MM.1S (cell line): Measurements from ENCODE around the gene ELOVL1.

Source experiments
- DNase-seq: peaks from one replicate; pipeline ENCODE4 v3.0.0-alpha.2; 2015
- H2AFZ ChIP-seq: fragments of 300-600 bp; sonication (generic); 2 replicates; pipeline ENCODE4 v1.6.0; 2016; ENCODE audit warnings: antibody characterized with exemption, low read length
- H3F3A ChIP-seq: fragments of 300-600 bp; sonication (generic); 2 replicates; pipeline ENCODE4 v1.6.1; 2016; ENCODE audit warnings: mild to moderate bottlenecking, antibody characterized with exemption, low read length, moderate library complexity, mixed read lengths; ENCODE audit not compliant: insufficient read depth
- H3K27ac ChIP-seq: fragments of 300-600 bp; sonication (generic); 2 replicates; pipeline ENCODE4 v1.5.1; 2016; ENCODE audit warnings: mild to moderate bottlenecking, low read length
- H3K27me3 ChIP-seq: fragments of 300-600 bp; sonication (generic); replicated peaks from 2 replicates; pipeline ENCODE4 v1.6.0; 2016; ENCODE audit warnings: low read length; ENCODE audit not compliant: insufficient read depth
- H3K36me3 ChIP-seq: fragments of 300-600 bp; sonication (generic); replicated peaks from 2 replicates; pipeline ENCODE4 v1.6.1; 2016; ENCODE audit warnings: mild to moderate bottlenecking, low read length, mixed read lengths; ENCODE audit not compliant: insufficient read depth
- H3K4me1 ChIP-seq: fragments of 300-600 bp; sonication (generic); 2 replicates; pipeline ENCODE4 v1.6.1; 2016; ENCODE audit warnings: low read length, mixed read lengths
- H3K4me2 ChIP-seq: fragments of 300-600 bp; sonication (generic); 2 replicates; pipeline ENCODE4 v1.6.0; 2016; ENCODE audit warnings: low read depth, low read length
- H3K4me3 ChIP-seq: fragments of 300-600 bp; sonication (generic); 2 replicates; pipeline ENCODE4 v1.5.1; 2016; ENCODE audit warnings: low read length, mixed read lengths
- H3K79me2 ChIP-seq: fragments of 300-600 bp; sonication (generic); 2 replicates; pipeline ENCODE4 v1.6.1; 2016; ENCODE audit warnings: mixed run types, low read length, mixed read lengths
- H3K9ac ChIP-seq: fragments of 300-600 bp; sonication (generic); 2 replicates; pipeline ENCODE4 v1.6.1; 2016; ENCODE audit warnings: low read length, mixed read lengths
- H3K9me2 ChIP-seq: fragments of 300-600 bp; sonication (generic); replicated peaks from 2 replicates; pipeline ENCODE4 v1.6.1; 2016; ENCODE audit warnings: mild to moderate bottlenecking, low read length, mixed read lengths; ENCODE audit not compliant: insufficient read depth
- H3K9me3 ChIP-seq: fragments of 300-600 bp; sonication (generic); replicated peaks from 2 replicates; pipeline ENCODE4 v1.6.1; 2016; ENCODE audit warnings: mild to moderate bottlenecking, low read length, mixed read lengths; ENCODE audit not compliant: insufficient read depth
- H4K20me1 ChIP-seq: fragments of 300-600 bp; sonication (generic); 2 replicates; pipeline ENCODE4 v1.6.1; 2016; ENCODE audit warnings: mild to moderate bottlenecking, low read length, moderate library complexity, mixed read lengths; ENCODE audit not compliant: insufficient read depth
- CTCF ChIP-seq: fragments of 300-600 bp; sonication (generic); IDR thresholded peaks from 2 replicates; pipeline ENCODE4 v1.5.1; 2016; ENCODE audit warnings: antibody characterized with exemption, low read length, mixed read lengths
- EZH2 ChIP-seq: fragments of 300-600 bp; sonication (generic); optimal IDR thresholded peaks from 2 replicates; pipeline ENCODE3; 2017; ENCODE audit warnings: low read depth, mild to moderate bottlenecking, antibody characterized with exemption, low read length, mixed read lengths
- EZH2phosphoT487 ChIP-seq: fragments of 300-600 bp; sonication (generic); IDR thresholded peaks from 2 replicates; pipeline ENCODE4 v1.6.1; 2018; ENCODE audit warnings: antibody characterized with exemption, low read length

ELOVL1 gene

GRCh38 chr1:43386676-43387075 is 18.9 kb upstream of the ELOVL1 start:
- no peak overlapping the region for H3K4me3 ChIP-seq
- H3K9me2 ChIP-seq, result no peaks in the 10 kb centered on the region
- no peaks in the 10 kb centered on the region for H3K9me3 ChIP-seq
- H4K20me1 ChIP-seq, result no peaks in the 10 kb centered on the region
- H3K9ac ChIP-seq, result no peak overlapping the region
- H3K79me2 ChIP-seq, result peaks cover 51% of the 10 kb centered on the region
- no peaks in the 10 kb centered on the region for H3K27me3 ChIP-seq
- no peak overlapping the region for H2AFZ ChIP-seq
- H3K27ac ChIP-seq, result no peak overlapping the region
- peaks cover 12% of the 10 kb centered on the region; the same call in 1 of the 2 replicates for H3K4me1 ChIP-seq
- TF ChIP-seq EZH2phosphoT487 (no peak), EZH2 (no peak), CTCF (no peak)
- H3F3A ChIP-seq, result no peaks in the 10 kb centered on the region
- H3K36me3 ChIP-seq, result peaks cover 20% of the 10 kb centered on the region; the same call in 1 of the 2 replicates
- no peak for DNase-seq
- H3K4me2 ChIP-seq, result no peak overlapping the region

GRCh38 chr1:43383449-43383848 is 15.6 kb upstream of the ELOVL1 start:
- no peaks in the 10 kb centered on the region for H3F3A ChIP-seq
- no peak overlapping the region for H3K4me2 ChIP-seq
- H3K4me3 ChIP-seq, result no peak overlapping the region
- 0 out of 2 replicates have a peak, but pooled peaks cover 20% of the 10 kb centered on the region for H3K36me3 ChIP-seq
- peaks cover 1% of the 10 kb centered on the region; the same call in 1 of the 2 replicates for H3K4me1 ChIP-seq
- H3K9me3 ChIP-seq, result no peaks in the 10 kb centered on the region
- no peaks in the 10 kb centered on the region for H4K20me1 ChIP-seq
- TF ChIP-seq EZH2 (no peak), CTCF (no peak), EZH2phosphoT487 (no peak)
- H3K9me2 ChIP-seq, result no peaks in the 10 kb centered on the region
- H3K9ac ChIP-seq, result no peak overlapping the region
- H2AFZ ChIP-seq, result no peak overlapping the region
- peaks cover 20% of the 10 kb centered on the region for H3K79me2 ChIP-seq
- H3K27ac ChIP-seq, result no peak overlapping the region
- no peaks in the 10 kb centered on the region for H3K27me3 ChIP-seq
- DNase-seq, result no peak

- Histone ChIP-seq H3K27me3 (no peaks in the 10 kb centered on the region), H3K9ac (no peak overlapping the region), H2AFZ (no peak overlapping the region), H3F3A (no peaks in the 10 kb centered on the region), H4K20me1 (no peaks in the 10 kb centered on the region), H3K4me2 (no peak overlapping the region), H3K79me2 (peaks cover 7% of the 10 kb centered on the region), H3K4me1 (no peaks in the 10 kb centered on the region), H3K27ac (no peak overlapping the region), H3K9me3 (no peaks in the 10 kb centered on the region), H3K4me3 (no peak overlapping the region), H3K9me2 (no peaks in the 10 kb centered on the region), H3K36me3 (0 out of 2 replicates have a peak, but pooled peaks cover 20% of the 10 kb centered on the region)
- no peak for TF ChIP-seq EZH2phosphoT487
- no peak for TF ChIP-seq EZH2
- DNase-seq, result no peak
Measured at GRCh38 chr1:43382027-43382779, 14.4 kb upstream of the ELOVL1 start.

GRCh38 chr1:43381612-43382011 is 13.8 kb upstream of the ELOVL1 start:
- Histone ChIP-seq H3K27me3 (no peaks in the 10 kb centered on the region), H3K4me2 (no peak overlapping the region), H3K9me2 (no peaks in the 10 kb centered on the region), H3K36me3 (0 out of 2 replicates have a peak, but pooled peaks cover 18% of the 10 kb centered on the region), H2AFZ (no peak overlapping the region), H3K4me3 (no peak overlapping the region), H3K27ac (no peak overlapping the region), H3F3A (no peaks in the 10 kb centered on the region), H3K79me2 (0 out of 2 replicates have a peak, but pooled peaks cover 1% of the 10 kb centered on the region), H3K9me3 (no peaks in the 10 kb centered on the region), H4K20me1 (no peaks in the 10 kb centered on the region), H3K9ac (no peak overlapping the region), H3K4me1 (no peaks in the 10 kb centered on the region)
- DNase-seq, result no peak
- no peak for TF ChIP-seq EZH2
- no peak for TF ChIP-seq EZH2phosphoT487
- no peak for TF ChIP-seq CTCF
